Urinary bladder (tissue), 2 donors: Measurements from ENCODE around the gene MRGPRX4. TPM values are rescaled to one million over a fixed set of nuclear protein-coding genes. Genes with fewer than 3 reads are reported as not detected.

Experiments used
- polyA plus RNA-seq: library from polyadenylated mRNA; stranded (reverse); fragments of 200-250 nt; gene quantifications from one replicate; pipeline ENCODE4 v1.2.3, GENCODE V29; 2013
- total RNA-seq: library from RNA; depleted of rRNA; stranded (reverse); fragments of >200 nt; gene quantifications from one replicate; pipeline ENCODE4 v1.2.3, GENCODE V29; 2014
- donor health status: healthy.

Gene MRGPRX4
- total and polyA plus RNA-seq, 2 donors, result not detected

Other genes with a start within 250 kb of the MRGPRX4 start
- 14.1 TPM for gene SERGEF, start 159.8 kb upstream of the MRGPRX4 start, total RNA-seq
- 45.3 TPM for gene SERGEF, start 159.8 kb upstream of the MRGPRX4 start, polyA plus RNA-seq
- 2.5 TPM for gene TPH1, start 126.6 kb upstream of the MRGPRX4 start, total RNA-seq
- gene TPH1, start 126.6 kb upstream of the MRGPRX4 start, polyA plus RNA-seq, result 0.14 TPM
- gene SAAL1, start 66.8 kb upstream of the MRGPRX4 start, total RNA-seq, result 23.1 TPM
- gene SAAL1, start 66.8 kb upstream of the MRGPRX4 start, polyA plus RNA-seq, result 8.8 TPM
- not detected for gene MRGPRX3, start 40.3 kb upstream of the MRGPRX4 start, total RNA-seq
- not detected for gene MRGPRX3, start 40.3 kb upstream of the MRGPRX4 start, polyA plus RNA-seq
- not detected for gene SAA4, start 64.0 kb downstream of the MRGPRX4 start, total RNA-seq
- 0.54 TPM for gene SAA4, start 64.0 kb downstream of the MRGPRX4 start, polyA plus RNA-seq
- gene SAA2, start 75.8 kb downstream of the MRGPRX4 start, total RNA-seq, result not detected
- gene SAA2, start 75.8 kb downstream of the MRGPRX4 start, polyA plus RNA-seq, result 13.7 TPM
- not detected for gene SAA1, start 93.4 kb downstream of the MRGPRX4 start, total RNA-seq
- 44.4 TPM for gene SAA1, start 93.4 kb downstream of the MRGPRX4 start, polyA plus RNA-seq
- 55.3 TPM for gene HPS5, start 149.3 kb downstream of the MRGPRX4 start, total RNA-seq
- 8.4 TPM for gene HPS5, start 149.3 kb downstream of the MRGPRX4 start, polyA plus RNA-seq
- 119 TPM for gene GTF2H1, start 149.7 kb downstream of the MRGPRX4 start, total RNA-seq
- 31.9 TPM for gene GTF2H1, start 149.7 kb downstream of the MRGPRX4 start, polyA plus RNA-seq
- gene LDHA, start 221.7 kb downstream of the MRGPRX4 start, total RNA-seq, result 163 TPM
- gene LDHA, start 221.7 kb downstream of the MRGPRX4 start, polyA plus RNA-seq, result 542 TPM
- not detected for gene LDHC, start 239.5 kb downstream of the MRGPRX4 start, total RNA-seq
- gene LDHC, start 239.5 kb downstream of the MRGPRX4 start, polyA plus RNA-seq, result not detected